ENCODE results near the gene CEACAM21. TPM values are rescaled to one million over a fixed set of nuclear protein-coding genes. Genes with fewer than 3 reads are reported as not detected.

The CEACAM21 gene
- total RNA-seq, 1 experiment from 2014 or later = 0.35 TPM

DNA sequence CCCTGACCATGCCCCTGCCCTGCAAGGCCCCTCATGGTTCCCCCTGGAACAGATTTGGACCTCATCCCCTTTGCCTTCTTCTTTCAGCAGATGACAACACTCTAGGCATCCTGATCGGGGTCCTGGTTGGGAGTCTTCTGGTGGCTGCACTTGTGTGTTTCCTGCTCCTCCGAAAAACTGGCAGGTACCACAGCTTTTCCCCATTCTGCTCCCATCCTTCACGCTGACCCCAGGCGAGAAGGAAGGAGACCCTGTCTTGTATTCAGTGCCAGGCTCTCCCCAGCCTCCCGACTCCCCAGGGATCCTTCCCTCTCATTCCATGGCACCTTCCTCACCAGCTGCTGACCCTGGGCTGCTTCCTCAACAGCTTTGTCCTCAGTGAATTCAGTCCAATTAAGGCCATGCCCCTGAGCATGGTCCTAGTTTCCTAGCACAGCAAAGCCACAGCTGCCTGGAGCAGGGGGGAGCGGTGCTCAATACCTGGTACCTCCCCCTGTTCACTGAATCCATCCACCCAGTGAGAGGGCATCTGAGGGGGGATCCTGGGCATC, 8.4 kb downstream of the CEACAM21 start:
- TF ChIP-seq, protein P1, sequence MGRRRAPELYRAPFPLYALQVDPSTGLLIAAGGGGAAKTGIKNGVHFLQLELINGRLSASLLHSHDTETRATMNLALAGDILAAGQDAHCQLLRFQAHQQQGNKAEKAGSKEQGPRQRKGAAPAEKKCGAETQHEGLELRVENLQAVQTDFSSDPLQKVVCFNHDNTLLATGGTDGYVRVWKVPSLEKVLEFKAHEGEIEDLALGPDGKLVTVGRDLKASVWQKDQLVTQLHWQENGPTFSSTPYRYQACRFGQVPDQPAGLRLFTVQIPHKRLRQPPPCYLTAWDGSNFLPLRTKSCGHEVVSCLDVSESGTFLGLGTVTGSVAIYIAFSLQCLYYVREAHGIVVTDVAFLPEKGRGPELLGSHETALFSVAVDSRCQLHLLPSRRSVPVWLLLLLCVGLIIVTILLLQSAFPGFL (CRISPR knock-in tag; IDR thresholded peaks at IDR 0.05; ENCODE audit: borderline replicate concordance) = no peak
- TF ChIP-seq, protein P2, sequence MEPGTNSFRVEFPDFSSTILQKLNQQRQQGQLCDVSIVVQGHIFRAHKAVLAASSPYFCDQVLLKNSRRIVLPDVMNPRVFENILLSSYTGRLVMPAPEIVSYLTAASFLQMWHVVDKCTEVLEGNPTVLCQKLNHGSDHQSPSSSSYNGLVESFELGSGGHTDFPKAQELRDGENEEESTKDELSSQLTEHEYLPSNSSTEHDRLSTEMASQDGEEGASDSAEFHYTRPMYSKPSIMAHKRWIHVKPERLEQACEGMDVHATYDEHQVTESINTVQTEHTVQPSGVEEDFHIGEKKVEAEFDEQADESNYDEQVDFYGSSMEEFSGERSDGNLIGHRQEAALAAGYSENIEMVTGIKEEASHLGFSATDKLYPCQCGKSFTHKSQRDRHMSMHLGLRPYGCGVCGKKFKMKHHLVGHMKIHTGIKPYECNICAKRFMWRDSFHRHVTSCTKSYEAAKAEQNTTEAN (CRISPR knock-in tag; IDR thresholded peaks at IDR 0.05) = no peak
- TF ChIP-seq, protein P3, sequence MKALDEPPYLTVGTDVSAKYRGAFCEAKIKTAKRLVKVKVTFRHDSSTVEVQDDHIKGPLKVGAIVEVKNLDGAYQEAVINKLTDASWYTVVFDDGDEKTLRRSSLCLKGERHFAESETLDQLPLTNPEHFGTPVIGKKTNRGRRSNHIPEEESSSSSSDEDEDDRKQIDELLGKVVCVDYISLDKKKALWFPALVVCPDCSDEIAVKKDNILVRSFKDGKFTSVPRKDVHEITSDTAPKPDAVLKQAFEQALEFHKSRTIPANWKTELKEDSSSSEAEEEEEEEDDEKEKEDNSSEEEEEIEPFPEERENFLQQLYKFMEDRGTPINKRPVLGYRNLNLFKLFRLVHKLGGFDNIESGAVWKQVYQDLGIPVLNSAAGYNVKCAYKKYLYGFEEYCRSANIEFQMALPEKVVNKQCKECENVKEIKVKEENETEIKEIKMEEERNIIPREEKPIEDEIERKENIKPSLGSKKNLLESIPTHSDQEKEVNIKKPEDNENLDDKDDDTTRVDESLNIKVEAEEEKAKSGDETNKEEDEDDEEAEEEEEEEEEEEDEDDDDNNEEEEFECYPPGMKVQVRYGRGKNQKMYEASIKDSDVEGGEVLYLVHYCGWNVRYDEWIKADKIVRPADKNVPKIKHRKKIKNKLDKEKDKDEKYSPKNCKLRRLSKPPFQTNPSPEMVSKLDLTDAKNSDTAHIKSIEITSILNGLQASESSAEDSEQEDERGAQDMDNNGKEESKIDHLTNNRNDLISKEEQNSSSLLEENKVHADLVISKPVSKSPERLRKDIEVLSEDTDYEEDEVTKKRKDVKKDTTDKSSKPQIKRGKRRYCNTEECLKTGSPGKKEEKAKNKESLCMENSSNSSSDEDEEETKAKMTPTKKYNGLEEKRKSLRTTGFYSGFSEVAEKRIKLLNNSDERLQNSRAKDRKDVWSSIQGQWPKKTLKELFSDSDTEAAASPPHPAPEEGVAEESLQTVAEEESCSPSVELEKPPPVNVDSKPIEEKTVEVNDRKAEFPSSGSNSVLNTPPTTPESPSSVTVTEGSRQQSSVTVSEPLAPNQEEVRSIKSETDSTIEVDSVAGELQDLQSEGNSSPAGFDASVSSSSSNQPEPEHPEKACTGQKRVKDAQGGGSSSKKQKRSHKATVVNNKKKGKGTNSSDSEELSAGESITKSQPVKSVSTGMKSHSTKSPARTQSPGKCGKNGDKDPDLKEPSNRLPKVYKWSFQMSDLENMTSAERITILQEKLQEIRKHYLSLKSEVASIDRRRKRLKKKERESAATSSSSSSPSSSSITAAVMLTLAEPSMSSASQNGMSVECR (CRISPR knock-in tag; IDR thresholded peaks at IDR 0.05; ENCODE audit: borderline replicate concordance) = no peak
- TF ChIP-seq, protein P4, sequence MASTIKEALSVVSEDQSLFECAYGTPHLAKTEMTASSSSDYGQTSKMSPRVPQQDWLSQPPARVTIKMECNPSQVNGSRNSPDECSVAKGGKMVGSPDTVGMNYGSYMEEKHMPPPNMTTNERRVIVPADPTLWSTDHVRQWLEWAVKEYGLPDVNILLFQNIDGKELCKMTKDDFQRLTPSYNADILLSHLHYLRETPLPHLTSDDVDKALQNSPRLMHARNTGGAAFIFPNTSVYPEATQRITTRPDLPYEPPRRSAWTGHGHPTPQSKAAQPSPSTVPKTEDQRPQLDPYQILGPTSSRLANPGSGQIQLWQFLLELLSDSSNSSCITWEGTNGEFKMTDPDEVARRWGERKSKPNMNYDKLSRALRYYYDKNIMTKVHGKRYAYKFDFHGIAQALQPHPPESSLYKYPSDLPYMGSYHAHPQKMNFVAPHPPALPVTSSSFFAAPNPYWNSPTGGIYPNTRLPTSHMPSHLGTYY (CRISPR knock-in tag; IDR thresholded peaks at IDR 0.05) = no peak
- TF ChIP-seq, protein P5, sequence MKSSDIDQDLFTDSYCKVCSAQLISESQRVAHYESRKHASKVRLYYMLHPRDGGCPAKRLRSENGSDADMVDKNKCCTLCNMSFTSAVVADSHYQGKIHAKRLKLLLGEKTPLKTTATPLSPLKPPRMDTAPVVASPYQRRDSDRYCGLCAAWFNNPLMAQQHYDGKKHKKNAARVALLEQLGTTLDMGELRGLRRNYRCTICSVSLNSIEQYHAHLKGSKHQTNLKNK (CRISPR knock-in tag; IDR thresholded peaks at IDR 0.05) = no peak
- TF ChIP-seq, protein P6, sequence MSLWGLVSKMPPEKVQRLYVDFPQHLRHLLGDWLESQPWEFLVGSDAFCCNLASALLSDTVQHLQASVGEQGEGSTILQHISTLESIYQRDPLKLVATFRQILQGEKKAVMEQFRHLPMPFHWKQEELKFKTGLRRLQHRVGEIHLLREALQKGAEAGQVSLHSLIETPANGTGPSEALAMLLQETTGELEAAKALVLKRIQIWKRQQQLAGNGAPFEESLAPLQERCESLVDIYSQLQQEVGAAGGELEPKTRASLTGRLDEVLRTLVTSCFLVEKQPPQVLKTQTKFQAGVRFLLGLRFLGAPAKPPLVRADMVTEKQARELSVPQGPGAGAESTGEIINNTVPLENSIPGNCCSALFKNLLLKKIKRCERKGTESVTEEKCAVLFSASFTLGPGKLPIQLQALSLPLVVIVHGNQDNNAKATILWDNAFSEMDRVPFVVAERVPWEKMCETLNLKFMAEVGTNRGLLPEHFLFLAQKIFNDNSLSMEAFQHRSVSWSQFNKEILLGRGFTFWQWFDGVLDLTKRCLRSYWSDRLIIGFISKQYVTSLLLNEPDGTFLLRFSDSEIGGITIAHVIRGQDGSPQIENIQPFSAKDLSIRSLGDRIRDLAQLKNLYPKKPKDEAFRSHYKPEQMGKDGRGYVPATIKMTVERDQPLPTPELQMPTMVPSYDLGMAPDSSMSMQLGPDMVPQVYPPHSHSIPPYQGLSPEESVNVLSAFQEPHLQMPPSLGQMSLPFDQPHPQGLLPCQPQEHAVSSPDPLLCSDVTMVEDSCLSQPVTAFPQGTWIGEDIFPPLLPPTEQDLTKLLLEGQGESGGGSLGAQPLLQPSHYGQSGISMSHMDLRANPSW (CRISPR knock-in tag; conservative IDR thresholded peaks at IDR 0.05; ENCODE audit: low read depth) = no peak
- TF ChIP-seq ZBTB21 (CRISPR knock-in tag; IDR thresholded peaks at IDR 0.05; ENCODE audit: borderline replicate concordance) = no peak
- TF ChIP-seq, protein P7, sequence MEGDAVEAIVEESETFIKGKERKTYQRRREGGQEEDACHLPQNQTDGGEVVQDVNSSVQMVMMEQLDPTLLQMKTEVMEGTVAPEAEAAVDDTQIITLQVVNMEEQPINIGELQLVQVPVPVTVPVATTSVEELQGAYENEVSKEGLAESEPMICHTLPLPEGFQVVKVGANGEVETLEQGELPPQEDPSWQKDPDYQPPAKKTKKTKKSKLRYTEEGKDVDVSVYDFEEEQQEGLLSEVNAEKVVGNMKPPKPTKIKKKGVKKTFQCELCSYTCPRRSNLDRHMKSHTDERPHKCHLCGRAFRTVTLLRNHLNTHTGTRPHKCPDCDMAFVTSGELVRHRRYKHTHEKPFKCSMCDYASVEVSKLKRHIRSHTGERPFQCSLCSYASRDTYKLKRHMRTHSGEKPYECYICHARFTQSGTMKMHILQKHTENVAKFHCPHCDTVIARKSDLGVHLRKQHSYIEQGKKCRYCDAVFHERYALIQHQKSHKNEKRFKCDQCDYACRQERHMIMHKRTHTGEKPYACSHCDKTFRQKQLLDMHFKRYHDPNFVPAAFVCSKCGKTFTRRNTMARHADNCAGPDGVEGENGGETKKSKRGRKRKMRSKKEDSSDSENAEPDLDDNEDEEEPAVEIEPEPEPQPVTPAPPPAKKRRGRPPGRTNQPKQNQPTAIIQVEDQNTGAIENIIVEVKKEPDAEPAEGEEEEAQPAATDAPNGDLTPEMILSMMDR (IDR thresholded peaks at IDR 0.05) = no peak
- H3K4me1 Mint-ChIP-seq = no peaks in the 10 kb centered on the region
- no peak overlapping the region for H3K4me3 Mint-ChIP-seq
- H3K9me3 Mint-ChIP-seq = peaks cover 65% of the 10 kb centered on the region
- H3K36me3 Mint-ChIP-seq = peaks cover 28% of the 10 kb centered on the region
- CTCF ChIA-PET = no interaction called here
- H3K27me3 Mint-ChIP-seq (ENCODE audit: low read depth) = peaks cover 62% of the 10 kb centered on the region
- ATAC-seq (no peak), DNase-seq (ENCODE audit: low spot score) (no peak)
- H3K27ac Mint-ChIP-seq = no peak overlapping the region
- POLR2A ChIA-PET = no interaction called here

DNA sequence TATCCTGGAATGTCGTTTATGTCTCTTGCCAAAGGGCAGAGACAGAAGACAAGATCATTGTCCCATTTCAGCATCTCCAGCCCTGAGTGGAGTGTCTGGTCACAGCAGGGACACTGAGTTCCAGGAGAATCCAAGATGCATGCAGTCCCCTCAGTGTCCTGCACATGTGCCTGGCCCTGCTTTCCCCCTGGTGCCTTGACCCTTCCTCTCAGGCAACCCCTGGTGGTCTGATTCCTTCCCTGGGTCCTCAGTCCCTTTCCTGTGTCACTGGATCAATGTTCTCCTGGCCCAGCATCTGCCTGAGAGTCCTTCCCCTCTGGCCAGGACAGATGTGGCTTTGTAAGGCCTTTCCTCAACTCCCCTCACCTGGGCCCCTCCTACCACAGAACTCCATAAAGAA, 9.0 kb downstream of the CEACAM21 start:
- CTCF ChIA-PET = no interaction called here
- Mint-ChIP-seq H3K27me3 (ENCODE audit: low read depth) (peaks cover 65% of the 10 kb centered on the region), H3K4me3 (no peak overlapping the region), H3K27ac (no peak overlapping the region), H3K36me3 (peaks cover 28% of the 10 kb centered on the region), H3K9me3 (peaks cover 60% of the 10 kb centered on the region), H3K4me1 (no peaks in the 10 kb centered on the region)
- TF ChIP-seq, protein P8, sequence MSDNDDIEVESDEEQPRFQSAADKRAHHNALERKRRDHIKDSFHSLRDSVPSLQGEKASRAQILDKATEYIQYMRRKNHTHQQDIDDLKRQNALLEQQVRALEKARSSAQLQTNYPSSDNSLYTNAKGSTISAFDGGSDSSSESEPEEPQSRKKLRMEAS (CRISPR knock-in tag; IDR thresholded peaks at IDR 0.05) = no peak
- ATAC-seq = no peak
- no peak for DNase-seq (ENCODE audit: low spot score)
- POLR2A ChIA-PET = no interaction called here

Measured in WTC11 (cell line).